H1 (cell line): ENCODE data around the gene ZSWIM6. TPM values are rescaled to one million over a fixed set of nuclear protein-coding genes. Genes with fewer than 3 reads are reported as not detected.

Experiments used
- CTCF ChIA-PET: fragments of 300-600 bp; sonication (Branson Sonifier 250); formaldehyde crosslinking; loops from one replicate; lab custom pipeline; 2021; ENCODE audit not compliant: partially characterized antibody; lab: Charles Lee
- POLR2A ChIA-PET: fragments of 300-600 bp; sonication (Branson Sonifier 250); formaldehyde crosslinking; loops from one replicate; lab custom pipeline; 2021; ENCODE audit warnings: inconsistent platforms; ENCODE audit not compliant: partially characterized antibody; lab: Charles Lee
- DNase-seq, 2 experiments: peaks; one replicate each; pipeline versions ENCODE4 v3.0.0 to v3.0.0-alpha.2; 2010 to 2022; ENCODE audit warnings: low spot score in 2 of 2, low read depth in 1 of 2, mixed read lengths in 1 of 2
- FAIRE-seq: peaks from 2 replicates; lab custom pipeline; 2011; peaks lifted over from hg19 to GRCh38; lab: Jason Lieb, UNC
- H2AFZ ChIP-seq: 2 replicates; pipeline ENCODE4 v1.8.1; 2012; ENCODE audit warnings: low read length, inconsistent platforms
- H2AK5ac ChIP-seq: 2 replicates; pipeline ENCODE4 v1.6.1; 2013; ENCODE audit warnings: low read depth, low read length
- H2BK120ac ChIP-seq: replicated peaks from 2 replicates; pipeline ENCODE3; 2013; ENCODE audit warnings: low read depth, low read length, inconsistent platforms
- H2BK12ac ChIP-seq: 2 replicates; pipeline ENCODE4 v1.6.1; 2013; ENCODE audit warnings: low read depth, low read length
- H2BK15ac ChIP-seq: 2 replicates; pipeline ENCODE4 v1.6.1; 2013; ENCODE audit warnings: low read length
- H2BK20ac ChIP-seq: 2 replicates; pipeline ENCODE4 v1.6.1; 2013; ENCODE audit warnings: low read length
- H2BK5ac ChIP-seq: 2 replicates; pipeline ENCODE4 v1.6.1; 2013; ENCODE audit warnings: low read depth, low read length
- H3K14ac ChIP-seq: 2 replicates; pipeline ENCODE4 v1.6.1; 2013; ENCODE audit warnings: inconsistent platforms; ENCODE audit not compliant: insufficient read length
- H3K18ac ChIP-seq: 2 replicates; pipeline ENCODE4 v1.6.1; 2013; ENCODE audit warnings: low read length; ENCODE audit errors: extremely low read depth
- H3K23ac ChIP-seq: 2 replicates; pipeline ENCODE4 v1.6.1; 2013; ENCODE audit warnings: inconsistent platforms; ENCODE audit not compliant: insufficient read length
- H3K23me2 ChIP-seq: 2 replicates; pipeline ENCODE4 v1.6.1; 2013; ENCODE audit warnings: low read depth, low read length
- H3K27ac ChIP-seq: 2 replicates; pipeline ENCODE4 v1.6.1; 2011; ENCODE audit warnings: low read depth, low read length, inconsistent platforms
- H3K27me3 ChIP-seq, 4 experiments: replicated peaks in 1 of 4; 1 replicate in 1 of 4; 2 replicates in 3 of 4; pipeline versions ENCODE4 v1.6.1 to v1.8.1; 2011 to 2013; ENCODE audit warnings: low read length in 3 of 4, mild to moderate bottlenecking in 3 of 4, inconsistent platforms in 2 of 4, mixed read lengths in 2 of 4, moderate library complexity in 1 of 4; ENCODE audit not compliant: control insufficient read depth in 3 of 4, insufficient read depth in 3 of 4; ENCODE audit errors: extremely low read depth in 1 of 4
- H3K36me3 ChIP-seq, 4 experiments: 2 replicates each; pipeline versions ENCODE4 v1.6.1 to v1.8.1; 2011 to 2013; ENCODE audit warnings: mild to moderate bottlenecking in 4 of 4, low read length in 3 of 4, moderate library complexity in 2 of 4, control low read depth in 1 of 4, inconsistent platforms in 1 of 4; ENCODE audit not compliant: insufficient read depth in 4 of 4, control insufficient read depth in 2 of 4
- H3K4ac ChIP-seq: replicated peaks from 2 replicates; pipeline ENCODE3; 2013; ENCODE audit warnings: low read length, low read depth, mixed read lengths, inconsistent platforms; ENCODE audit not compliant: insufficient read length
- H3K4me1 ChIP-seq, 4 experiments: replicated peaks in 1 of 4; 1 replicate in 1 of 4; 2 replicates in 3 of 4; pipeline versions ENCODE4 v1.6.1 to v1.8.1; 2011 to 2013; ENCODE audit warnings: low read length in 3 of 4, inconsistent platforms in 2 of 4, mixed read lengths in 1 of 4; ENCODE audit not compliant: insufficient read depth in 4 of 4, control insufficient read depth in 3 of 4
- H3K4me2 ChIP-seq, 2 experiments: 2 replicates each; pipeline versions ENCODE4 v1.6.1 to v1.8.1; 2011 to 2013; ENCODE audit warnings: low read depth in 2 of 2, low read length in 2 of 2, control low read depth in 1 of 2, inconsistent platforms in 1 of 2, mild to moderate bottlenecking in 1 of 2; ENCODE audit not compliant: insufficient read depth in 1 of 2
- H3K4me3 ChIP-seq, 4 experiments: fragments of 200-600, 300-600 bp in 1 of 4; sonication (generic), shearing (Covaris generic), sonication (Bioruptor Twin) in 1 of 4; 2 replicates each; pipeline versions ENCODE4 v1.5.1 to v1.8.1; 2011 to 2016; ENCODE audit warnings: low read length in 4 of 4, low read depth in 3 of 4, control low read depth in 2 of 4, inconsistent platforms in 2 of 4, mild to moderate bottlenecking in 2 of 4, mixed read lengths in 1 of 4, moderate library complexity in 1 of 4; ENCODE audit not compliant: insufficient read depth in 2 of 4; ENCODE audit errors: extremely low read depth in 1 of 4
- H3K56ac ChIP-seq: replicated peaks from 2 replicates; pipeline ENCODE3; 2013; ENCODE audit warnings: low read depth, mild to moderate bottlenecking, mixed read lengths, low read length, inconsistent platforms; ENCODE audit not compliant: insufficient read length
- H3K79me1 ChIP-seq: 2 replicates; pipeline ENCODE4 v1.6.1; 2013; ENCODE audit warnings: low read depth, low read length, control low read depth
- H3K79me2 ChIP-seq, 2 experiments: 2 replicates each; pipeline versions ENCODE4 v1.6.1 to v1.8.1; 2012 to 2013; ENCODE audit warnings: low read length in 2 of 2, mild to moderate bottlenecking in 2 of 2, inconsistent platforms in 1 of 2; ENCODE audit not compliant: insufficient read depth in 2 of 2, control insufficient read depth in 1 of 2
- H3K9ac ChIP-seq, 4 experiments: replicated peaks in 1 of 4; 1 replicate in 1 of 4; 2 replicates in 3 of 4; pipeline versions ENCODE4 v1.6.1 to v1.8.1; 2011 to 2013; ENCODE audit warnings: low read depth in 3 of 4, low read length in 3 of 4, control low read depth in 2 of 4, mild to moderate bottlenecking in 2 of 4, moderate library complexity in 2 of 4, inconsistent platforms in 1 of 4; ENCODE audit errors: extremely low read depth in 1 of 4
- H3K9me3 ChIP-seq, 2 experiments: 2 replicates each; pipeline versions ENCODE4 v1.6.1 to v1.8.1; 2012 to 2013; ENCODE audit warnings: mild to moderate bottlenecking in 2 of 2, moderate library complexity in 2 of 2, control low read depth in 1 of 2, inconsistent platforms in 1 of 2, low read depth in 1 of 2, low read length in 1 of 2, mixed read lengths in 1 of 2; ENCODE audit not compliant: insufficient read depth in 2 of 2
- H4K20me1 ChIP-seq, 2 experiments: replicated peaks in 1 of 2; 2 replicates each; pipeline versions ENCODE3 to v1.8.1; 2011 to 2013; ENCODE audit warnings: inconsistent platforms in 2 of 2, low read length in 2 of 2, mild to moderate bottlenecking in 1 of 2; ENCODE audit not compliant: insufficient read depth in 2 of 2, control insufficient read depth in 1 of 2
- H4K5ac ChIP-seq: 2 replicates; pipeline ENCODE4 v1.6.1; 2013; ENCODE audit warnings: low read length, low read depth, mixed read lengths, inconsistent platforms; ENCODE audit not compliant: insufficient read length
- H4K8ac ChIP-seq: 2 replicates; pipeline ENCODE4 v1.8.0; 2013; ENCODE audit warnings: mild to moderate bottlenecking, moderate library complexity, low read length, inconsistent platforms; ENCODE audit not compliant: insufficient read depth; ENCODE audit errors: extremely low read depth
- H4K91ac ChIP-seq: replicated peaks from 2 replicates; pipeline ENCODE3; 2013; ENCODE audit warnings: low read length, mixed read lengths, inconsistent platforms; ENCODE audit not compliant: insufficient read length
- CHD1 ChIP-seq: IDR thresholded peaks from 2 replicates; pipeline ENCODE4 v1.6.1; 2012; ENCODE audit warnings: low read depth, low read length, improper control_type of control experiment
- CREB1 ChIP-seq: IDR thresholded peaks from 2 replicates; pipeline ENCODE4 v1.6.1; 2012; ENCODE audit warnings: inconsistent platforms
- CTBP2 ChIP-seq: IDR thresholded peaks from 2 replicates; pipeline ENCODE4 v1.7.0; 2011; ENCODE audit warnings: borderline replicate concordance, mild to moderate bottlenecking, moderate library complexity, mixed read lengths, low read length; ENCODE audit not compliant: insufficient read depth, insufficient read length
- JUND ChIP-seq: IDR thresholded peaks from 2 replicates; pipeline ENCODE4 v1.6.1; 2011; ENCODE audit warnings: mild to moderate bottlenecking, improper control_type of control experiment, low read length
- NANOG ChIP-seq: IDR thresholded peaks from 2 replicates; pipeline ENCODE4 v1.6.1; 2011; ENCODE audit warnings: low read length, low read depth, mild to moderate bottlenecking, inconsistent platforms; ENCODE audit not compliant: insufficient read depth, poor library complexity, severe bottlenecking
- NRF1 ChIP-seq: IDR thresholded peaks from 2 replicates; pipeline ENCODE4 v1.6.1; 2011; ENCODE audit warnings: mild to moderate bottlenecking, low read depth, low read length, improper control_type of control experiment
- POLR2A ChIP-seq, 2 experiments: IDR thresholded peaks; 1 replicate in 1 of 2; 2 replicates in 1 of 2; pipeline ENCODE4 v1.6.1; 2011; ENCODE audit warnings: low read depth in 2 of 2, low read length in 2 of 2, mild to moderate bottlenecking in 2 of 2; ENCODE audit errors: control extremely low read depth in 1 of 2
- RAD21 ChIP-seq, 2 experiments: IDR thresholded peaks in 1 of 2; conservative IDR thresholded peaks in 1 of 2; 2 replicates each; pipeline ENCODE4 v1.6.1; 2011; ENCODE audit warnings: low read depth in 2 of 2, low read length in 2 of 2, improper control_type of control experiment in 1 of 2, inconsistent platforms in 1 of 2, mild to moderate bottlenecking in 1 of 2, moderate library complexity in 1 of 2
- WGBS, 2 experiments: shearing (Covaris generic) in 1 of 2; methylation state at CpG; one replicate each; pipeline versions ENCODE4 v1.1.6 to v1.1.7; 2013 to 2015; ENCODE audit warnings: low lambda C conversion rate in 2 of 2, mixed read lengths in 2 of 2, inconsistent platforms in 1 of 2, low coverage in 1 of 2, missing lambda C conversion rate in 1 of 2; ENCODE audit not compliant: insufficient replicate concordance in 2 of 2, insufficient coverage in 1 of 2, insufficient read length in 1 of 2; ENCODE audit errors: extremely low coverage in 1 of 2, missing lambda C conversion rate in 1 of 2; 5-methylcytosine and 5-hydroxymethylcytosine counted together
- polyA plus RNA-seq, 7 experiments: library from polyadenylated mRNA; depleted of rRNA in 3 of 7; stranded (reverse) in 5 of 7; unstranded in 2 of 7; fragments of >200 nt in 5 of 7; fragments of 200-250 nt in 2 of 7; gene quantifications; 1 replicate in 5 of 7; 2 replicates in 1 of 7; 4 replicates in 1 of 7; pipeline versions ENCODE4 v1.2.1 to v1.2.3, GENCODE V29; 2011 to 2013; ENCODE audit warnings: missing spikeins in 2 of 7, mixed read lengths in 2 of 7
- total RNA-seq: library from RNA; stranded (reverse); fragmentation: NEBNext Ultra II Directional; extraction: Animal tissue kit (Norgen Biotek cat#: 25700); gene quantifications from 2 replicates; pipeline ENCODE4 v1.2.1, GENCODE V29; 2021

The ZSWIM6 gene
- total and polyA plus RNA-seq, 2 of the 8 experiments (the other 6 are each of a cell fraction or from before 2014, with no cell fraction given): 7.9 to 12.4 TPM

- no peak overlapping the region for H3K18ac ChIP-seq
- no peak overlapping the region for H4K5ac ChIP-seq
- H3K4ac ChIP-seq: no peak overlapping the region
- WGBS, 2 experiments: 94% methylated on average over 8 of the region's 8 CpGs; no CpG with 5 or more reads in 1 of the 2 experiments
- H3K4me1 ChIP-seq: no peaks in the 10 kb centered on the region
- ChIA-PET POLR2A (no interaction called here), CTCF (interaction anchor here (0.9 to 1.0 kb wide), 2 partner anchors 9 to 54 kb away, joined by 3 read pairs; no protein-coding TSS in a partner anchor)
- H3K27ac ChIP-seq: no peak overlapping the region
- no peak overlapping the region for H2BK12ac ChIP-seq
- no peak overlapping the region for H2AFZ ChIP-seq
- H2BK5ac ChIP-seq: no peak overlapping the region
- H3K4me2 ChIP-seq: no peak overlapping the region
- H4K20me1 ChIP-seq: no peaks in the 10 kb centered on the region
- H3K9ac ChIP-seq: no peak overlapping the region
- no peaks in the 10 kb centered on the region for H3K36me3 ChIP-seq
- no peaks in the 10 kb centered on the region for H3K9me3 ChIP-seq
- no peak for FAIRE-seq
- no peaks in the 10 kb centered on the region for H3K23me2 ChIP-seq
- H4K91ac ChIP-seq: no peak overlapping the region
- no peak overlapping the region for H3K14ac ChIP-seq
- no peak overlapping the region for H3K4me3 ChIP-seq
- H2BK15ac ChIP-seq: no peak overlapping the region
- H2BK20ac ChIP-seq: no peak overlapping the region
- no peak for TF ChIP-seq JUND
- no peak for TF ChIP-seq CTBP2
- no peak for TF ChIP-seq CREB1
- no peak for TF ChIP-seq NRF1
- no peak for TF ChIP-seq RAD21 (IDR thresholded peaks at IDR 0.05 in 1 of 2, conservative IDR thresholded peaks at IDR 0.05 in 1 of 2; ENCODE audit: low read depth in 2 of 2, low read length in 2 of 2)
- TF ChIP-seq NANOG: no peak
- TF ChIP-seq CHD1: no peak
- no peak for TF ChIP-seq POLR2A (IDR thresholded peaks at IDR 0.05; ENCODE audit: control extremely low read depth in 1 of 2, low read depth in 2 of 2, low read length in 2 of 2)
- H3K23ac ChIP-seq: no peak overlapping the region
- no peaks in the 10 kb centered on the region for H3K79me2 ChIP-seq
- no peak overlapping the region for H4K8ac ChIP-seq
- no peak overlapping the region for H3K56ac ChIP-seq
- H2BK120ac ChIP-seq: no peak overlapping the region
- no peak for DNase-seq
- no peaks in the 10 kb centered on the region for H3K79me1 ChIP-seq
- no peak overlapping the region for H2AK5ac ChIP-seq
- no peaks in the 10 kb centered on the region for H3K27me3 ChIP-seq
Observed at GRCh38 chr5:61569353-61569752, 237.3 kb downstream of the ZSWIM6 start.
